B cell (primary cell): ENCODE results near the gene TLE2. TPM values are rescaled to one million over a fixed set of nuclear protein-coding genes. Genes with fewer than 3 reads are reported as not detected.
A peak's percentile ranks its signal among the peaks of the same experiment; 100 is the strongest.

Source experiments
- ATAC-seq: fragments of 200-7000 bp; cut with Tn5 transposase; one replicate; pipeline ENCODE4 v1.10.0; 2021; ENCODE audit warnings: low read depth, mild to moderate bottlenecking, moderate number of reproducible peaks, moderate library complexity
- CTCF ChIA-PET: fragments of 350-600 bp; sonication (Branson Sonifier 250); formaldehyde crosslinking; loops from one replicate; lab custom pipeline; 2021; ENCODE audit warnings: antibody characterized with exemption, inconsistent platforms; lab: Charles Lee
- POLR2A ChIA-PET: fragments of 350-600 bp; sonication (Branson Sonifier 250); formaldehyde crosslinking; loops from one replicate; lab custom pipeline; 2021; ENCODE audit warnings: antibody characterized with exemption; lab: Charles Lee
- DNase-seq: peaks from one replicate; pipeline ENCODE4 v3.0.0; 2013
- H2AFZ ChIP-seq: 2 replicates; pipeline ENCODE4 v1.6.1; 2012; ENCODE audit warnings: mild to moderate bottlenecking, low read depth, low read length; ENCODE audit not compliant: insufficient read depth, poor library complexity, severe bottlenecking
- H3K27ac ChIP-seq, 2 donors: 1 replicate in 1 of 2; 2 replicates in 1 of 2; pipeline ENCODE4 v1.5.1; 2012 to 2013; ENCODE audit warnings: low read length in 2 of 2, mild to moderate bottlenecking in 2 of 2, moderate library complexity in 1 of 2
- H3K27me3 ChIP-seq, 4 experiments: fragments of 200-600 bp in 1 of 4; sonication (generic) in 1 of 4; replicated peaks in 1 of 4; 1 replicate in 2 of 4; 2 replicates in 2 of 4; pipeline versions ENCODE4 v1.6.1 to v1.7.0; 2013 to 2016; ENCODE audit warnings: low read length in 3 of 4, mild to moderate bottlenecking in 2 of 4, mixed read lengths in 1 of 4, moderate library complexity in 1 of 4; ENCODE audit not compliant: insufficient read depth in 4 of 4, control insufficient read depth in 3 of 4; ENCODE audit errors: control extremely low read depth in 1 of 4
- H3K36me3 ChIP-seq, 2 experiments: replicated peaks in 1 of 2; 1 replicate in 1 of 2; 2 replicates in 1 of 2; pipeline versions ENCODE4 v1.6.1 to v1.7.1; 2013; ENCODE audit warnings: low read length in 1 of 2; ENCODE audit not compliant: insufficient read depth in 2 of 2, control insufficient read depth in 1 of 2; ENCODE audit errors: control extremely low read depth in 1 of 2, extremely low read depth in 1 of 2
- H3K4me1 ChIP-seq, 2 donors: fragments of 200-600 bp in 1 of 2; sonication (generic) in 1 of 2; 1 replicate in 1 of 2; 2 replicates in 1 of 2; pipeline versions ENCODE4 v1.5.1 to v1.6.1; 2013 to 2017; ENCODE audit warnings: low read length in 2 of 2; ENCODE audit not compliant: control insufficient read depth in 2 of 2, insufficient read depth in 2 of 2
- H3K4me2 ChIP-seq: replicated peaks from 2 replicates; pipeline ENCODE3; 2012; ENCODE audit warnings: mild to moderate bottlenecking, low read depth, low read length; ENCODE audit not compliant: poor library complexity, severe bottlenecking
- H3K4me3 ChIP-seq, 5 experiments: fragments of 200-600 bp in 1 of 5; sonication (generic) in 1 of 5; 1 replicate in 3 of 5; 2 replicates in 2 of 5; pipeline versions ENCODE4 v1.5.1 to v1.7.0; 2011 to 2016; ENCODE audit warnings: low read length in 4 of 5, mild to moderate bottlenecking in 4 of 5, low read depth in 2 of 5, control low read depth in 1 of 5, moderate library complexity in 1 of 5; ENCODE audit not compliant: insufficient read depth in 1 of 5; ENCODE audit errors: control extremely low read depth in 1 of 5, extremely low read depth in 1 of 5
- H3K79me2 ChIP-seq: fragments of 200-600 bp; sonication (generic); one replicate; pipeline ENCODE4 v1.6.0; 2016; ENCODE audit warnings: low read length; ENCODE audit not compliant: control insufficient read depth, insufficient read depth
- H3K9ac ChIP-seq: fragments of 200-600 bp; sonication (generic); 2 replicates; pipeline ENCODE4 v1.6.1; 2017; ENCODE audit warnings: mild to moderate bottlenecking, low read length, moderate library complexity
- H3K9me3 ChIP-seq, 3 donors: one replicate each; pipeline versions ENCODE4 v1.6.1 to v1.7.1; 2013; ENCODE audit warnings: low read length in 2 of 3; ENCODE audit not compliant: control insufficient read depth in 2 of 3, insufficient read depth in 1 of 3; ENCODE audit errors: control extremely low read depth in 1 of 3
- H4K20me1 ChIP-seq: 2 replicates; pipeline ENCODE4 v1.6.0; 2012; ENCODE audit warnings: mild to moderate bottlenecking, low read length; ENCODE audit not compliant: insufficient read depth, control insufficient read depth, poor library complexity, severe bottlenecking
- H3K27ac Mint-ChIP-seq: one replicate; pipeline ENCODE4 v1.8.0; 2021; ENCODE audit warnings: mixed read lengths
- H3K27me3 Mint-ChIP-seq: one replicate; pipeline ENCODE4 v1.8.0; 2021; ENCODE audit warnings: mixed read lengths
- H3K4me1 Mint-ChIP-seq: one replicate; pipeline ENCODE4 v1.8.0; 2021; ENCODE audit warnings: mixed read lengths
- H3K4me3 Mint-ChIP-seq: one replicate; pipeline ENCODE4 v1.8.0; 2021; ENCODE audit warnings: mixed read lengths
- H3K9me3 Mint-ChIP-seq: one replicate; pipeline ENCODE4 v1.8.0; 2022; ENCODE audit warnings: mixed read lengths; ENCODE audit not compliant: insufficient read depth
- WGBS: methylation state at CpG from one replicate; pipeline ENCODE4 v1.1.5; 2013; ENCODE audit warnings: missing lambda C conversion rate; ENCODE audit not compliant: insufficient coverage; 5-methylcytosine and 5-hydroxymethylcytosine counted together
- intact Hi-C: fragments of 100-400 bp; cut with micrococcal nuclease; formaldehyde crosslinking; loops from one replicate; pipeline ENCODE4 v1.10.0; 2022
- polyA minus RNA-seq: library from RNA; depleted of rRNA, polyadenylated mRNA; stranded (reverse); fragments of >200 nt; gene quantifications from 2 replicates; pipeline ENCODE4 v1.2.3, GENCODE V29; 2012
- polyA plus RNA-seq: library from polyadenylated mRNA; depleted of rRNA; stranded (reverse); fragments of >200 nt; gene quantifications from 2 replicates; pipeline ENCODE4 v1.2.3, GENCODE V29; 2012
- total RNA-seq, 2 donors: library from RNA; stranded (reverse); fragments of 120-200 nt in 1 of 2; gene quantifications; 1 replicate in 1 of 2; 2 replicates in 1 of 2; pipeline versions ENCODE4 v1.2.3 to v1.2.4, GENCODE V29; 2013 to 2022
- TF ChIP-seq, protein P1 (sequence below): fragments of 200-600 bp; IDR thresholded peaks from one replicate; pipeline ENCODE4 v1.8.0; 2022; ENCODE audit warnings: antibody characterized with exemption, mild to moderate bottlenecking

Gene TLE2
- 5.3 and 5.7 TPM in 2 replicates for total RNA-seq
- 1.9 TPM for total RNA-seq (2013)
- 3.0 and 7.3 TPM in 2 replicates for polyA plus RNA-seq
- polyA minus RNA-seq, result 3.9 and 4.3 TPM in 2 replicates

DNA sequence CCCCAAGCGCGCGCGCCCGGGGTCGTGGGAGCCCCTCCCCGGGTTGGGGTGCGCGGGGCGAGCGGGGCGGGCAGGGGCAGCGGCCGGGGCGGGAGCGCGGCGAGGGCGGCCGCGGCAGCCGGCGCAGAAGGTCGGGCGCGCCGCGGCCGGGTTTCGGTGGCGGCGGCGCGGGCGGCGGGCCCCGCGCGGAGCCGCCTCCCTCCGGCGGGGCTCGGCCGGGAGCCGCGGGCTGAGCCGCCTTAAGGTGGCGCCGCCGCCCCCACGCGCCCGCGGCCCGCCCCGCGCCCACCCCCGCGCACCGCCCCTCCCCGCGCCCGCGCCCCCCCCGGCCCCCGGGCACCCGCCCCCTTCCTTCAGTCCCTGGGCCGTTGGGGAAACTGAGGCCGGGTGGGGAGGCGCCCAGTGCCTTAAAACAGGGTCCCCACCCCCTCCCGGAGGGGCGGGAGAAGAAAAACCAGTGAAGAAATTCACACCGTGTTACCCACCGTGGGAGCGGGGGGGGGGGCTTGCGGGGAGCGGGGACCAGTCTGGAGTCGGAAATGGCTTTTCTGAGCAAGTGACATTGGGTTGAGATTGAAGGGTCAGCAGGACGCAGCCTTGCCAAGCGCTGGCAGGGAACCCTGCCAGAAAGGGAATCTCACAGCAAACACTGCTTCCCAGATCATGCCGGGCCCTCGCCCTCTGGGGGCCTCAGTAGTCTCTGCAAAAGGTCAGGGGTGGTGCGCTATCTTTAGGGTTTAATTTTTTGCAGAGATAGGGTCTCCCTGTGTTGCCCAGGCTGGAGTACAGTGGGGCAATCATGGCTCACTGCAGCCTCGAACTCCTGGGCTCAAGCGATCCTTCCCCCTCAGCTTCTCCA lies at the start of gene TLE2:
Gene TLE2 (minus strand): TSS at position 216 of the 859 bp plus-strand sequence. CDS start 376 bp downstream, outside the sequence.
- ATAC-seq, result peak; percentile 58
- peaks cover 49% of the 10 kb centered on the region for H3K27me3 Mint-ChIP-seq

More for the DNA sequence above, at the start of gene TLE2:
- peak within 1 kb of the TSS; percentile 61 for H3K9ac ChIP-seq
- H3K4me2 ChIP-seq, result peak within 1 kb of the TSS; percentile 96
- POLR2A ChIA-PET, result no interaction called here
- Mint-ChIP-seq H3K4me3 (peak within 1 kb of the TSS; percentile 80), H3K27ac (peak within 1 kb of the TSS; percentile 41), H3K9me3 (no peaks in the 10 kb centered on the region), H3K4me1 (peaks cover 20% of the 10 kb centered on the region)
- H3K79me2 ChIP-seq, result no peaks in the 10 kb centered on the region
- peak within 1 kb of the TSS in 4 of 5 experiments; percentile 41 to 55 (median 52) for H3K4me3 ChIP-seq
- peaks cover 0 to 12% (median 2%) of the 10 kb centered on the region in 3 donors for H3K9me3 ChIP-seq
- TF ChIP-seq, protein P1, sequence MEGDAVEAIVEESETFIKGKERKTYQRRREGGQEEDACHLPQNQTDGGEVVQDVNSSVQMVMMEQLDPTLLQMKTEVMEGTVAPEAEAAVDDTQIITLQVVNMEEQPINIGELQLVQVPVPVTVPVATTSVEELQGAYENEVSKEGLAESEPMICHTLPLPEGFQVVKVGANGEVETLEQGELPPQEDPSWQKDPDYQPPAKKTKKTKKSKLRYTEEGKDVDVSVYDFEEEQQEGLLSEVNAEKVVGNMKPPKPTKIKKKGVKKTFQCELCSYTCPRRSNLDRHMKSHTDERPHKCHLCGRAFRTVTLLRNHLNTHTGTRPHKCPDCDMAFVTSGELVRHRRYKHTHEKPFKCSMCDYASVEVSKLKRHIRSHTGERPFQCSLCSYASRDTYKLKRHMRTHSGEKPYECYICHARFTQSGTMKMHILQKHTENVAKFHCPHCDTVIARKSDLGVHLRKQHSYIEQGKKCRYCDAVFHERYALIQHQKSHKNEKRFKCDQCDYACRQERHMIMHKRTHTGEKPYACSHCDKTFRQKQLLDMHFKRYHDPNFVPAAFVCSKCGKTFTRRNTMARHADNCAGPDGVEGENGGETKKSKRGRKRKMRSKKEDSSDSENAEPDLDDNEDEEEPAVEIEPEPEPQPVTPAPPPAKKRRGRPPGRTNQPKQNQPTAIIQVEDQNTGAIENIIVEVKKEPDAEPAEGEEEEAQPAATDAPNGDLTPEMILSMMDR, result no peak
- H3K4me1 ChIP-seq, result peaks cover 24 to 30% of the 10 kb centered on the region in 2 donors
- DNase-seq, result no peak
- intact Hi-C loops, result no loop called here
- CTCF ChIA-PET, result no interaction called here
- H2AFZ ChIP-seq, result peak within 1 kb of the TSS; percentile 33
- H4K20me1 ChIP-seq, result no peaks in the 10 kb centered on the region
- no peaks in the 10 kb centered on the region for H3K36me3 ChIP-seq
- WGBS, result 2% methylated on average over 53 of the region's 85 CpGs
- peaks cover 0 to 54% (median 29%) of the 10 kb centered on the region in 4 experiments for H3K27me3 ChIP-seq
- no peak within 1 kb of the TSS for H3K27ac ChIP-seq
